B cell (primary cell): ENCODE measurements around the gene TRIM41.

Experiments used
- CTCF ChIP-seq: fragments of 200-600 bp; IDR thresholded peaks from one replicate; pipeline ENCODE4 v1.8.0; 2022; ENCODE audit warnings: antibody characterized with exemption, mild to moderate bottlenecking
- EZH2 ChIP-seq: IDR thresholded peaks from 2 replicates; pipeline ENCODE4 v1.6.1; 2012; ENCODE audit warnings: borderline replicate concordance, low read depth, mild to moderate bottlenecking, moderate library complexity, low read length; ENCODE audit not compliant: insufficient read depth, poor library complexity, severe bottlenecking

GRCh38 chr5:181192337-181193046, 30.6 kb upstream of the TRIM41 start:
- no peak for TF ChIP-seq EZH2
- no peak for TF ChIP-seq CTCF
